NCI-H2196 (cell line): Measurements from ENCODE around the gene SMIM35.

Experiments used
- DNase-seq: peaks from one replicate; lab custom pipeline; 2025; ENCODE audit not compliant: unreplicated experiment; lab: John Stamatoyannopoulos, UW

The SMIM35 gene

GRCh38 chr11:118086913-118087768 is at the start of gene SMIM35:
Gene SMIM35, minus strand, starts transcription at chr11:118086963. Its CDS starts 206 bp downstream, at chr11:118086757.
- DNase-seq, result peak; percentile 18

- no peak for DNase-seq
Measured at GRCh38 chr11:118136341-118136740, 49.6 kb upstream of the SMIM35 start.

GRCh38 chr11:118135796-118136165 is 49.0 kb upstream of the SMIM35 start:
- no peak for DNase-seq

GRCh38 chr11:118135051-118135795 is 48.5 kb upstream of the SMIM35 start:
- DNase-seq, result no peak

- no peak for DNase-seq
Measured at GRCh38 chr11:118133816-118134215, 47.1 kb upstream of the SMIM35 start.

- no peak for DNase-seq
Measured at GRCh38 chr11:118132385-118133151, 45.8 kb upstream of the SMIM35 start.

- no peak for DNase-seq
Measured at GRCh38 chr11:118129471-118130172, 42.9 kb upstream of the SMIM35 start.

- no peak for DNase-seq
Measured at GRCh38 chr11:118128721-118129470, 42.1 kb upstream of the SMIM35 start.

GRCh38 chr11:118128310-118128709 is 41.5 kb upstream of the SMIM35 start:
- DNase-seq, result no peak

GRCh38 chr11:118126082-118126838 is 39.5 kb upstream of the SMIM35 start:
- DNase-seq, result peak; percentile 12

GRCh38 chr11:118124929-118125535 is 38.3 kb upstream of the SMIM35 start:
- no peak for DNase-seq

- DNase-seq, result no peak
Measured at GRCh38 chr11:118120793-118121192, 34.0 kb upstream of the SMIM35 start.

GRCh38 chr11:118117790-118118601 is 31.2 kb upstream of the SMIM35 start:
- no peak for DNase-seq

- DNase-seq, result no peak
Measured at GRCh38 chr11:118115048-118115447, 28.3 kb upstream of the SMIM35 start.

- no peak for DNase-seq
Measured at GRCh38 chr11:118114266-118114665, 27.5 kb upstream of the SMIM35 start.

GRCh38 chr11:118112711-118113430 is 26.1 kb upstream of the SMIM35 start:
- no peak for DNase-seq

- DNase-seq, result no peak
Measured at GRCh38 chr11:118111744-118112035, 24.9 kb upstream of the SMIM35 start.
